Measurements from ENCODE around the gene AMZ2.

Gene AMZ2

DNA sequence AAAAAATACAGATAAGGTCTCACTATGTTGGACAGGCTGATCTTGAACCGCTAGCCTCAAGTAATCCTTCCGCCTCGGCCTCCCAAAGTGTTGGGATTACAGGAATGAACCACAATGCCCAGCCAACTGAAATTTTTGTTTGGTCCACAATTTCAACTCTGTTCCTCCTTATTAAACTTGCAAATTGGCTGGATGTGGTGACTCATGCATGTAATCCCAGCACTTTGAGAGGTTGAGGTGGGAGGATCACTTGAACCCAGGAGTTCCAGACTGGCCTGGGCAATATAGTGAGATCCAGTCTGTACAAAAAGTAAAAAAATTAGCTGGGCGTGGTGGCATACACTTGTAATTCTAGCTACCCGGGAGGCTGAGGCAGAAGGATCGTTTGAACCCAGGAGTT, 56.9 kb downstream of the AMZ2 start:
- no peak overlapping the region for H2AFZ ChIP-seq (ENCODE audit: low read depth)
- H3K27me3 ChIP-seq (ENCODE audit: insufficient read depth, low read depth) = no peaks in the 10 kb centered on the region
- no peaks in the 10 kb centered on the region for H3K79me2 ChIP-seq (ENCODE audit: insufficient read depth, low read depth)
- no peak overlapping the region for H3K4me3 ChIP-seq (IDR thresholded peaks at IDR 0.05; ENCODE audit: insufficient read depth, low read depth, low read length)
- no peak overlapping the region for H3K9ac ChIP-seq
- no peak overlapping the region for H3K27ac ChIP-seq
- no peaks in the 10 kb centered on the region for H4K20me1 ChIP-seq (ENCODE audit: insufficient read depth)
- TF ChIP-seq, protein P1, sequence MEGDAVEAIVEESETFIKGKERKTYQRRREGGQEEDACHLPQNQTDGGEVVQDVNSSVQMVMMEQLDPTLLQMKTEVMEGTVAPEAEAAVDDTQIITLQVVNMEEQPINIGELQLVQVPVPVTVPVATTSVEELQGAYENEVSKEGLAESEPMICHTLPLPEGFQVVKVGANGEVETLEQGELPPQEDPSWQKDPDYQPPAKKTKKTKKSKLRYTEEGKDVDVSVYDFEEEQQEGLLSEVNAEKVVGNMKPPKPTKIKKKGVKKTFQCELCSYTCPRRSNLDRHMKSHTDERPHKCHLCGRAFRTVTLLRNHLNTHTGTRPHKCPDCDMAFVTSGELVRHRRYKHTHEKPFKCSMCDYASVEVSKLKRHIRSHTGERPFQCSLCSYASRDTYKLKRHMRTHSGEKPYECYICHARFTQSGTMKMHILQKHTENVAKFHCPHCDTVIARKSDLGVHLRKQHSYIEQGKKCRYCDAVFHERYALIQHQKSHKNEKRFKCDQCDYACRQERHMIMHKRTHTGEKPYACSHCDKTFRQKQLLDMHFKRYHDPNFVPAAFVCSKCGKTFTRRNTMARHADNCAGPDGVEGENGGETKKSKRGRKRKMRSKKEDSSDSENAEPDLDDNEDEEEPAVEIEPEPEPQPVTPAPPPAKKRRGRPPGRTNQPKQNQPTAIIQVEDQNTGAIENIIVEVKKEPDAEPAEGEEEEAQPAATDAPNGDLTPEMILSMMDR (conservative IDR thresholded peaks at IDR 0.05; ENCODE audit: low read depth, low read length) = no peak
- no peaks in the 10 kb centered on the region for H3K4me1 ChIP-seq (ENCODE audit: low read depth, poor library complexity, severe bottlenecking)
- no peak overlapping the region for H3K4me2 ChIP-seq
- no peaks in the 10 kb centered on the region for H3K36me3 ChIP-seq (ENCODE audit: insufficient read depth)

DNA sequence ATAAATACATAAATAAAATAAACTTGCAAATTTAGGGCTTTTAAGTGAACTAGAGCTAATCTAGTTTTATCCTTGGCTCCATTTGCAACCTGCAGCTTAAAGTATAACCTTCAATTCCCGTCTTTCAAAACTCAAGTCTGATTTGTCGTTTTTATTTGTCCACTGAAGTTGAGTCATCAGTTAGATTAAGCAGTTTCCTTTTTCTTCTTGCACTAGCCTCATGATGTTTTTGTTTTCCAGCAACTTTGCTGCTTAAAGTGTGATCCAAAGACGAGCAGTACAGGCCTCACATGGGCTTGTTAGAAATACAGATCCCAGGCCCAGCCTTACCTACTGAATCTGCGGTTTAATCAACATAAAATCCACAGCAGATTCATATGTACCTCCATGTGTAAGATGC, 57.3 kb downstream of the AMZ2 start:
- H2AFZ ChIP-seq (ENCODE audit: low read depth) = no peak overlapping the region
- H3K4me3 ChIP-seq (IDR thresholded peaks at IDR 0.05; ENCODE audit: insufficient read depth, low read depth, low read length) = no peak overlapping the region
- H3K27ac ChIP-seq = no peak overlapping the region
- H3K9ac ChIP-seq = no peak overlapping the region
- H3K27me3 ChIP-seq (ENCODE audit: insufficient read depth, low read depth) = no peaks in the 10 kb centered on the region
- H3K4me2 ChIP-seq = no peak overlapping the region
- H3K36me3 ChIP-seq (ENCODE audit: insufficient read depth) = no peaks in the 10 kb centered on the region
- H3K4me1 ChIP-seq (ENCODE audit: low read depth, poor library complexity, severe bottlenecking) = no peaks in the 10 kb centered on the region
- TF ChIP-seq, protein P1 (conservative IDR thresholded peaks at IDR 0.05; ENCODE audit: low read depth, low read length) = no peak
- H4K20me1 ChIP-seq (ENCODE audit: insufficient read depth) = no peaks in the 10 kb centered on the region
- no peaks in the 10 kb centered on the region for H3K79me2 ChIP-seq (ENCODE audit: insufficient read depth, low read depth)

Measured in KMS-11 (cell line).